Measurements from ENCODE around the gene RBM33. TPM values are rescaled to one million over a fixed set of nuclear protein-coding genes. Genes with fewer than 3 reads are reported as not detected.

The RBM33 gene
- total RNA-seq, 1 donor from 2014 or later, result 73.2 TPM

GRCh38 chr7:155785536-155785935, 141.1 kb downstream of the RBM33 start:
- Mint-ChIP-seq H3K9me3 (no peaks in the 10 kb centered on the region), H3K27ac (ENCODE audit: unreplicated experiment) (no peak overlapping the region), H3K4me3 (no peak overlapping the region), H3K27me3 (ENCODE audit: low read depth) (peaks cover 31% of the 10 kb centered on the region), H3K36me3 (ENCODE audit: low read depth) (peaks cover 22% of the 10 kb centered on the region), H3K4me1 (peaks cover 9% of the 10 kb centered on the region)
- DNase-seq (ENCODE audit: low read depth, low spot score), result no peak
- no peak for TF ChIP-seq CTCF (conservative IDR thresholded peaks at IDR 0.05)

- no peaks in the 10 kb centered on the region for H3K9me3 Mint-ChIP-seq
- TF ChIP-seq CTCF (conservative IDR thresholded peaks at IDR 0.05), result no peak
- peaks cover 9% of the 10 kb centered on the region for H3K4me1 Mint-ChIP-seq
- peaks cover 37% of the 10 kb centered on the region for H3K27me3 Mint-ChIP-seq (ENCODE audit: low read depth)
- peak overlapping the region; percentile 73 for H3K4me3 Mint-ChIP-seq
- peaks cover 16% of the 10 kb centered on the region for H3K36me3 Mint-ChIP-seq (ENCODE audit: low read depth)
- H3K27ac Mint-ChIP-seq (ENCODE audit: unreplicated experiment), result no peak overlapping the region
- no peak for DNase-seq (ENCODE audit: low read depth, low spot score)
Observed at GRCh38 chr7:155786491-155786890, 142.0 kb downstream of the RBM33 start.

- Mint-ChIP-seq H3K27ac (ENCODE audit: unreplicated experiment) (no peak overlapping the region), H3K4me3 (peak overlapping the region; percentile 76), H3K36me3 (ENCODE audit: low read depth) (peaks cover 16% of the 10 kb centered on the region), H3K27me3 (ENCODE audit: low read depth) (peaks cover 40% of the 10 kb centered on the region), H3K9me3 (no peaks in the 10 kb centered on the region), H3K4me1 (peaks cover 9% of the 10 kb centered on the region)
- no peak for TF ChIP-seq CTCF (conservative IDR thresholded peaks at IDR 0.05)
- no peak for DNase-seq (ENCODE audit: low read depth, low spot score)
Observed at GRCh38 chr7:155787171-155787851, 142.8 kb downstream of the RBM33 start.

GRCh38 chr7:155788616-155789000, 144.1 kb downstream of the RBM33 start:
- no peak overlapping the region for H3K4me3 Mint-ChIP-seq
- H3K4me1 Mint-ChIP-seq, result peaks cover 9% of the 10 kb centered on the region
- DNase-seq (ENCODE audit: low read depth, low spot score), result no peak

GRCh38 chr7:155789001-155789725, 144.7 kb downstream of the RBM33 start:
- TF ChIP-seq CTCF (conservative IDR thresholded peaks at IDR 0.05), result no peak
- Mint-ChIP-seq H3K4me1 (peaks cover 9% of the 10 kb centered on the region), H3K4me3 (peak overlapping the region; percentile 77), H3K36me3 (ENCODE audit: low read depth) (peaks cover 12% of the 10 kb centered on the region), H3K9me3 (no peaks in the 10 kb centered on the region), H3K27me3 (ENCODE audit: low read depth) (peaks cover 40% of the 10 kb centered on the region), H3K27ac (ENCODE audit: unreplicated experiment) (no peak overlapping the region)
- no peak for DNase-seq (ENCODE audit: low read depth, low spot score)

More at GRCh38 chr7:155788616-155789000, 144.1 kb downstream of the RBM33 start:
- peaks cover 12% of the 10 kb centered on the region for H3K36me3 Mint-ChIP-seq (ENCODE audit: low read depth)
- no peaks in the 10 kb centered on the region for H3K9me3 Mint-ChIP-seq
- H3K27ac Mint-ChIP-seq (ENCODE audit: unreplicated experiment), result no peak overlapping the region
- no peak for TF ChIP-seq CTCF (conservative IDR thresholded peaks at IDR 0.05)
- peaks cover 40% of the 10 kb centered on the region for H3K27me3 Mint-ChIP-seq (ENCODE audit: low read depth)

Data from neural crest cell (in vitro differentiated cells).